K562 (cell line): ENCODE measurements around the gene SSH3. TPM values are rescaled to one million over a fixed set of nuclear protein-coding genes. Genes with fewer than 3 reads are reported as not detected.

Experiments
- EP400 ChIP-seq: fragments of 450-650 bp; IDR thresholded peaks from 2 replicates; pipeline ENCODE4 v1.6.1; 2017; ENCODE audit warnings: antibody characterized with exemption, mild to moderate bottlenecking, moderate library complexity
- FOS ChIP-seq: IDR thresholded peaks from 3 replicates; pipeline ENCODE4 v1.6.1; 2011; ENCODE audit not compliant: insufficient read length; ENCODE audit errors: extremely low read depth
- NEUROD1 ChIP-seq: fragments of 150-350 bp; IDR thresholded peaks from 2 replicates; pipeline ENCODE4 v1.6.1; 2014; ENCODE audit warnings: borderline replicate concordance, low read length, low read depth; ENCODE audit not compliant: partially characterized antibody
- SREBF1 ChIP-seq: fragments of 150-350 bp; IDR thresholded peaks from 2 replicates; pipeline ENCODE4 v1.6.1; 2014; ENCODE audit warnings: antibody characterized with exemption, low read depth, low read length, borderline replicate concordance
- TAF7 ChIP-seq: fragments of 450-650 bp; IDR thresholded peaks from 2 replicates; pipeline ENCODE4 v1.6.1; 2016; ENCODE audit warnings: missing genetic modification characterization, missing compliant biosample characterization
- TRIM24 ChIP-seq, 2 experiments: fragments of 450-650 bp; IDR thresholded peaks; 2 replicates each; pipeline ENCODE4 v1.6.1; 2016
- ZBTB7A ChIP-seq: IDR thresholded peaks from 2 replicates; pipeline ENCODE4 v1.6.1; 2011; ENCODE audit warnings: low read depth, mild to moderate bottlenecking, low read length, moderate library complexity, borderline replicate concordance; ENCODE audit not compliant: control insufficient read depth
- polyA plus RNA-seq, 8 experiments: library from polyadenylated mRNA; depleted of rRNA in 4 of 8; stranded (reverse) in 5 of 8; unstranded in 3 of 8; fragments of >200 nt; fragmentation: Nextera tagmentation in 2 of 8; fragmentation: Illumina TruSeq in 1 of 8; extraction: Ambion mirVana in 2 of 8; extraction: Trizol in 1 of 8; gene quantifications; 2 replicates each; pipeline versions ENCODE4 v1.2.1 to v1.2.3, GENCODE V29; 2011 to 2014; ENCODE audit warnings: inconsistent platforms in 1 of 8, missing spikeins in 1 of 8
- total RNA-seq, 7 experiments: library from RNA; depleted of rRNA in 6 of 7; stranded (reverse); fragments of >200 nt in 6 of 7; fragmentation: Illumina TruSeq in 2 of 7; extraction: Trizol in 2 of 7; gene quantifications; 2 replicates each; pipeline versions ENCODE4 v1.2.1 to v1.2.3, GENCODE V29; 2011 to 2021; ENCODE audit warnings: low replicate concordance in 1 of 7
- TF ChIP-seq, protein P1 (sequence below): sonication (generic); formaldehyde crosslinking; IDR thresholded peaks from 2 replicates; pipeline ENCODE4 v1.8.0; 2022; ENCODE audit warnings: missing genetic modification reagents, mild to moderate bottlenecking, borderline replicate concordance
- TF ChIP-seq, protein P2 (sequence below): fragments of 250-450 bp; sonication (Bioruptor Pico); IDR thresholded peaks from 2 replicates; pipeline ENCODE4 v1.9.0; 2021; ENCODE audit warnings: mild to moderate bottlenecking
- TF ChIP-seq, protein P3 (sequence below): fragments of 250-450 bp; sonication (Bioruptor Pico); IDR thresholded peaks from 2 replicates; pipeline ENCODE4 v1.4.0; 2020
- TF ChIP-seq, protein P4 (sequence below), 2 experiments: fragments of 150-350 bp in 1 of 2; IDR thresholded peaks; 2 replicates each; pipeline ENCODE4 v1.6.1; 2012 to 2016; ENCODE audit warnings: low read depth in 2 of 2, low read length in 2 of 2, mild to moderate bottlenecking in 1 of 2, moderate library complexity in 1 of 2
- TF ChIP-seq, protein P5 (sequence below): fragments of 450-650 bp; IDR thresholded peaks from 2 replicates; pipeline ENCODE4 v1.6.1; 2017; ENCODE audit warnings: antibody characterized with exemption, mild to moderate bottlenecking
- TF ChIP-seq, protein P6 (sequence below): fragments of 250-450 bp; sonication (Bioruptor Pico); IDR thresholded peaks from 2 replicates; pipeline ENCODE4 v1.8.0; 2021; ENCODE audit warnings: borderline replicate concordance, mild to moderate bottlenecking, moderate library complexity; ENCODE audit not compliant: poor library complexity, severe bottlenecking

Gene SSH3
- total and polyA plus RNA-seq, 9 of the 15 experiments (the other 6 are each of a cell fraction or from before 2014, with no cell fraction given), result 0.07 to 1.0 (median 0.24) TPM; not detected in 3

DNA sequence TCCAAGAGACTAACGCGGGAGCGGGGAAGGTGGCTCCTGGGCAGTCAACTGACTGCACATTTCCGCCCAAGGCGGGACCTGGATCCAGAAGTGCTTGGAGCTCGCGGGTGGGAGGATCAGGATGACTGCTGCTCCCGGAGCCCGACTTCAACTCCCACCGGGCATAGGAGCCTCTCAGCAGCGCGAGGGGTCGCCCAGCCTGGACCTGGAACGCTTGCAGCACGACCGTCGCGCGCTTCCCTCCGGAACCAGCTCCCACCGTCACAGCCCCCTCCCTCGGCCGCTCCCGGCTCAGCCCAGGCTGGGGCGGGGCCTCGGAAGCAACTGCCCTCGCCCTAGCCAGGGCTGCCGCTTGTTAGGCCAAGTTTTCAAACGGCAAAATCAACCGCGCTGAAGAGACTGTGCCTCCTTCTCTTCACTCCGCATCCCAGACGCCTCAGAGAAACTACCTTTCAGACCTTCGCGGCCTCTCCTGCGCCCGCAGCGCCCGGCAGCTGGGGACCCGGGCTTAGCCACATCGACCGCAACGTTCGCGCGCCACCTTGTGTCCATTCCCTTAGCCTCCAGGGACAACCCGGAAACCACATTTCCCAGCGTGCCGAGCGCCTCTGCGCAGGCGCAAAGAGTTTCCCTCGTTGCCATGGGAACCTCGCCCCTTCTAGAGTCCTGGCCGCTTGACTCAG is 14.0 kb downstream of the SSH3 start (continued):
- TF ChIP-seq, protein P1, sequence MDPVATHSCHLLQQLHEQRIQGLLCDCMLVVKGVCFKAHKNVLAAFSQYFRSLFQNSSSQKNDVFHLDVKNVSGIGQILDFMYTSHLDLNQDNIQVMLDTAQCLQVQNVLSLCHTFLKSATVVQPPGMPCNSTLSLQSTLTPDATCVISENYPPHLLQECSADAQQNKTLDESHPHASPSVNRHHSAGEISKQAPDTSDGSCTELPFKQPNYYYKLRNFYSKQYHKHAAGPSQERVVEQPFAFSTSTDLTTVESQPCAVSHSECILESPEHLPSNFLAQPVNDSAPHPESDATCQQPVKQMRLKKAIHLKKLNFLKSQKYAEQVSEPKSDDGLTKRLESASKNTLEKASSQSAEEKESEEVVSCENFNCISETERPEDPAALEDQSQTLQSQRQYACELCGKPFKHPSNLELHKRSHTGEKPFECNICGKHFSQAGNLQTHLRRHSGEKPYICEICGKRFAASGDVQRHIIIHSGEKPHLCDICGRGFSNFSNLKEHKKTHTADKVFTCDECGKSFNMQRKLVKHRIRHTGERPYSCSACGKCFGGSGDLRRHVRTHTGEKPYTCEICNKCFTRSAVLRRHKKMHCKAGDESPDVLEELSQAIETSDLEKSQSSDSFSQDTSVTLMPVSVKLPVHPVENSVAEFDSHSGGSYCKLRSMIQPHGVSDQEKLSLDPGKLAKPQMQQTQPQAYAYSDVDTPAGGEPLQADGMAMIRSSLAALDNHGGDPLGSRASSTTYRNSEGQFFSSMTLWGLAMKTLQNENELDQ (CRISPR knock-in tag), result no peak
- TF ChIP-seq, protein P2, sequence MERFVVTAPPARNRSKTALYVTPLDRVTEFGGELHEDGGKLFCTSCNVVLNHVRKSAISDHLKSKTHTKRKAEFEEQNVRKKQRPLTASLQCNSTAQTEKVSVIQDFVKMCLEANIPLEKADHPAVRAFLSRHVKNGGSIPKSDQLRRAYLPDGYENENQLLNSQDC (CRISPR knock-in tag), result no peak
- TF ChIP-seq SREBF1 (peak; percentile 50; the same call in 1 of the 2 replicates), NEUROD1 (peak; percentile 63), FOS (no peak), EP400 (peak; percentile 88), ZBTB7A (peak; percentile 80; the same call in 1 of the 2 replicates), TRIM24 (IDR thresholded peaks at IDR 0.05) (peak in 1 of 2 experiments; percentile 50; a peak in 1 of 4 replicates), TAF7 (tag) (peak; percentile 53; the same call in 1 of the 2 replicates)
- TF ChIP-seq, protein P3, sequence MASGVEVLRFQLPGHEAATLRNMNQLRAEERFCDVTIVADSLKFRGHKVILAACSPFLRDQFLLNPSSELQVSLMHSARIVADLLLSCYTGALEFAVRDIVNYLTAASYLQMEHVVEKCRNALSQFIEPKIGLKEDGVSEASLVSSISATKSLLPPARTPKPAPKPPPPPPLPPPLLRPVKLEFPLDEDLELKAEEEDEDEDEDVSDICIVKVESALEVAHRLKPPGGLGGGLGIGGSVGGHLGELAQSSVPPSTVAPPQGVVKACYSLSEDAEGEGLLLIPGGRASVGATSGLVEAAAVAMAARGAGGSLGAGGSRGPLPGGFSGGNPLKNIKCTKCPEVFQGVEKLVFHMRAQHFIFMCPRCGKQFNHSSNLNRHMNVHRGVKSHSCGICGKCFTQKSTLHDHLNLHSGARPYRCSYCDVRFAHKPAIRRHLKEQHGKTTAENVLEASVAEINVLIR, result 0 out of 2 replicates have a peak, but pooled peaks have one; percentile 28
- TF ChIP-seq, protein P4, sequence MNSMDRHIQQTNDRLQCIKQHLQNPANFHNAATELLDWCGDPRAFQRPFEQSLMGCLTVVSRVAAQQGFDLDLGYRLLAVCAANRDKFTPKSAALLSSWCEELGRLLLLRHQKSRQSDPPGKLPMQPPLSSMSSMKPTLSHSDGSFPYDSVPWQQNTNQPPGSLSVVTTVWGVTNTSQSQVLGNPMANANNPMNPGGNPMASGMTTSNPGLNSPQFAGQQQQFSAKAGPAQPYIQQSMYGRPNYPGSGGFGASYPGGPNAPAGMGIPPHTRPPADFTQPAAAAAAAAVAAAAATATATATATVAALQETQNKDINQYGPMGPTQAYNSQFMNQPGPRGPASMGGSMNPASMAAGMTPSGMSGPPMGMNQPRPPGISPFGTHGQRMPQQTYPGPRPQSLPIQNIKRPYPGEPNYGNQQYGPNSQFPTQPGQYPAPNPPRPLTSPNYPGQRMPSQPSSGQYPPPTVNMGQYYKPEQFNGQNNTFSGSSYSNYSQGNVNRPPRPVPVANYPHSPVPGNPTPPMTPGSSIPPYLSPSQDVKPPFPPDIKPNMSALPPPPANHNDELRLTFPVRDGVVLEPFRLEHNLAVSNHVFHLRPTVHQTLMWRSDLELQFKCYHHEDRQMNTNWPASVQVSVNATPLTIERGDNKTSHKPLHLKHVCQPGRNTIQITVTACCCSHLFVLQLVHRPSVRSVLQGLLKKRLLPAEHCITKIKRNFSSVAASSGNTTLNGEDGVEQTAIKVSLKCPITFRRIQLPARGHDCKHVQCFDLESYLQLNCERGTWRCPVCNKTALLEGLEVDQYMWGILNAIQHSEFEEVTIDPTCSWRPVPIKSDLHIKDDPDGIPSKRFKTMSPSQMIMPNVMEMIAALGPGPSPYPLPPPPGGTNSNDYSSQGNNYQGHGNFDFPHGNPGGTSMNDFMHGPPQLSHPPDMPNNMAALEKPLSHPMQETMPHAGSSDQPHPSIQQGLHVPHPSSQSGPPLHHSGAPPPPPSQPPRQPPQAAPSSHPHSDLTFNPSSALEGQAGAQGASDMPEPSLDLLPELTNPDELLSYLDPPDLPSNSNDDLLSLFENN (IDR thresholded peaks at IDR 0.05; ENCODE audit: low read depth in 2 of 2, low read length in 2 of 2), result peak in 1 of 2 experiments; percentile 42; a peak in 1 of 4 replicates
- TF ChIP-seq, protein P5, sequence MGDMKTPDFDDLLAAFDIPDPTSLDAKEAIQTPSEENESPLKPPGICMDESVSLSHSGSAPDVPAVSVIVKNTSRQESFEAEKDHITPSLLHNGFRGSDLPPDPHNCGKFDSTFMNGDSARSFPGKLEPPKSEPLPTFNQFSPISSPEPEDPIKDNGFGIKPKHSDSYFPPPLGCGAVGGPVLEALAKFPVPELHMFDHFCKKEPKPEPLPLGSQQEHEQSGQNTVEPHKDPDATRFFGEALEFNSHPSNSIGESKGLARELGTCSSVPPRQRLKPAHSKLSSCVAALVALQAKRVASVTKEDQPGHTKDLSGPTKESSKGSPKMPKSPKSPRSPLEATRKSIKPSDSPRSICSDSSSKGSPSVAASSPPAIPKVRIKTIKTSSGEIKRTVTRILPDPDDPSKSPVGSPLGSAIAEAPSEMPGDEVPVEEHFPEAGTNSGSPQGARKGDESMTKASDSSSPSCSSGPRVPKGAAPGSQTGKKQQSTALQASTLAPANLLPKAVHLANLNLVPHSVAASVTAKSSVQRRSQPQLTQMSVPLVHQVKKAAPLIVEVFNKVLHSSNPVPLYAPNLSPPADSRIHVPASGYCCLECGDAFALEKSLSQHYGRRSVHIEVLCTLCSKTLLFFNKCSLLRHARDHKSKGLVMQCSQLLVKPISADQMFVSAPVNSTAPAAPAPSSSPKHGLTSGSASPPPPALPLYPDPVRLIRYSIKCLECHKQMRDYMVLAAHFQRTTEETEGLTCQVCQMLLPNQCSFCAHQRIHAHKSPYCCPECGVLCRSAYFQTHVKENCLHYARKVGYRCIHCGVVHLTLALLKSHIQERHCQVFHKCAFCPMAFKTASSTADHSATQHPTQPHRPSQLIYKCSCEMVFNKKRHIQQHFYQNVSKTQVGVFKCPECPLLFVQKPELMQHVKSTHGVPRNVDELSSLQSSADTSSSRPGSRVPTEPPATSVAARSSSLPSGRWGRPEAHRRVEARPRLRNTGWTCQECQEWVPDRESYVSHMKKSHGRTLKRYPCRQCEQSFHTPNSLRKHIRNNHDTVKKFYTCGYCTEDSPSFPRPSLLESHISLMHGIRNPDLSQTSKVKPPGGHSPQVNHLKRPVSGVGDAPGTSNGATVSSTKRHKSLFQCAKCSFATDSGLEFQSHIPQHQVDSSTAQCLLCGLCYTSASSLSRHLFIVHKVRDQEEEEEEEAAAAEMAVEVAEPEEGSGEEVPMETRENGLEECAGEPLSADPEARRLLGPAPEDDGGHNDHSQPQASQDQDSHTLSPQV, result peak; percentile 55
- TF ChIP-seq, protein P6, sequence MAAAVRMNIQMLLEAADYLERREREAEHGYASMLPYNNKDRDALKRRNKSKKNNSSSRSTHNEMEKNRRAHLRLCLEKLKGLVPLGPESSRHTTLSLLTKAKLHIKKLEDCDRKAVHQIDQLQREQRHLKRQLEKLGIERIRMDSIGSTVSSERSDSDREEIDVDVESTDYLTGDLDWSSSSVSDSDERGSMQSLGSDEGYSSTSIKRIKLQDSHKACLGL, result no peak
